Stomach (tissue), 9 donors: ENCODE data around the gene NLK. TPM values are rescaled to one million over a fixed set of nuclear protein-coding genes. Genes with fewer than 3 reads are reported as not detected.
A peak's percentile ranks its signal among the peaks of the same experiment; 100 is the strongest.
"Not testable (repeated sequence)": the region's sequence is repeated elsewhere in the genome, so short reads cannot be mapped to it uniquely, and the experiment has no call there.

Experiments
- DNase-seq, 2 donors: peaks; one replicate each; pipeline versions ENCODE4 v3.0.0 to v3.0.0-alpha.2; 2013 to 2019
- H3K27ac ChIP-seq, 5 donors: fragments of 200-600 bp in 4 of 5; sonication (generic) in 4 of 5; one replicate each; pipeline ENCODE4 v1.5.1; 2013 to 2019; ENCODE audit warnings: mild to moderate bottlenecking in 1 of 5, moderate library complexity in 1 of 5
- H3K27me3 ChIP-seq, 3 donors: fragments of 200-600 bp; sonication (generic); one replicate each; pipeline ENCODE4 v1.5.1; 2017 to 2019; ENCODE audit warnings: mixed run types in 1 of 3
- H3K36me3 ChIP-seq, 4 donors: fragments of 200-600 bp; sonication (generic); 1 replicate in 3 of 4; 2 replicates in 1 of 4; pipeline ENCODE4 v1.5.1; 2016 to 2019
- H3K4me1 ChIP-seq, 4 donors: fragments of 200-600 bp; sonication (generic); one replicate each; pipeline ENCODE4 v1.5.1; 2016 to 2019
- H3K4me3 ChIP-seq, 4 donors: fragments of 200-600 bp; sonication (generic) in 3 of 4; one replicate each; pipeline ENCODE4 v1.5.1; 2016 to 2019; ENCODE audit warnings: mild to moderate bottlenecking in 1 of 4
- H3K9me3 ChIP-seq, 4 donors: fragments of 200-600 bp; sonication (generic); one replicate each; pipeline ENCODE4 v1.5.1; 2016 to 2019
- CTCF ChIP-seq, 7 experiments: fragments of 450-650 bp in 4 of 7; fragments of 200-600 bp in 3 of 7; sonication (generic) in 3 of 7; IDR thresholded peaks; one replicate each; pipeline ENCODE4 v1.5.1; 2016 to 2019; ENCODE audit warnings: antibody characterized with exemption in 7 of 7, control low read depth in 2 of 7, mild to moderate bottlenecking in 1 of 7
- EP300 ChIP-seq: sonication (generic); formaldehyde crosslinking; IDR thresholded peaks from one replicate; pipeline ENCODE4 v1.6.1; 2017; ENCODE audit warnings: antibody characterized with exemption
- POLR2A ChIP-seq, 4 donors: fragments of 450-650 bp; IDR thresholded peaks; one replicate each; pipeline ENCODE4 v1.6.1; 2016; ENCODE audit warnings: antibody characterized with exemption in 4 of 4, control low read depth in 2 of 4, mild to moderate bottlenecking in 1 of 4, moderate library complexity in 1 of 4
- POLR2AphosphoS5 ChIP-seq, 3 donors: sonication (generic); formaldehyde crosslinking; IDR thresholded peaks; one replicate each; pipeline ENCODE4 v1.6.1; 2016; ENCODE audit warnings: antibody characterized with exemption in 3 of 3
- WGBS, 5 donors: extraction: QIAGEN DNeasy Blood & Tissue Kit in 3 of 5; methylation state at CpG; one replicate each; pipeline versions ENCODE4 v1.1.5 to v1.1.7; 2013 to 2018; 5-methylcytosine and 5-hydroxymethylcytosine counted together
- intact Hi-C: fragments of 100-400 bp; cut with DNase I; formaldehyde crosslinking; loops from one replicate; pipeline ENCODE4 v1.15.1; 2023; ENCODE audit warnings: low total_unique reads
- polyA plus RNA-seq, 3 donors: library from polyadenylated mRNA; stranded (reverse); fragments of 200-250 nt; gene quantifications; one replicate each; pipeline ENCODE4 v1.2.3, GENCODE V29; 2013
- total RNA-seq, 5 donors: library from RNA; depleted of rRNA; stranded (reverse); fragments of >200 nt; gene quantifications; one replicate each; pipeline versions ENCODE4 v1.1.0 to v1.2.3, GENCODE V29; 2014 to 2016
- donor health status: healthy with polysubstance abuse.
- donor health status: Bipolar disorder and iron deficiency.
- donor health status: healthy.

NLK gene
- total and polyA plus RNA-seq, 8 donors, result 4.3 to 169 (median 14.7) TPM

DNA sequence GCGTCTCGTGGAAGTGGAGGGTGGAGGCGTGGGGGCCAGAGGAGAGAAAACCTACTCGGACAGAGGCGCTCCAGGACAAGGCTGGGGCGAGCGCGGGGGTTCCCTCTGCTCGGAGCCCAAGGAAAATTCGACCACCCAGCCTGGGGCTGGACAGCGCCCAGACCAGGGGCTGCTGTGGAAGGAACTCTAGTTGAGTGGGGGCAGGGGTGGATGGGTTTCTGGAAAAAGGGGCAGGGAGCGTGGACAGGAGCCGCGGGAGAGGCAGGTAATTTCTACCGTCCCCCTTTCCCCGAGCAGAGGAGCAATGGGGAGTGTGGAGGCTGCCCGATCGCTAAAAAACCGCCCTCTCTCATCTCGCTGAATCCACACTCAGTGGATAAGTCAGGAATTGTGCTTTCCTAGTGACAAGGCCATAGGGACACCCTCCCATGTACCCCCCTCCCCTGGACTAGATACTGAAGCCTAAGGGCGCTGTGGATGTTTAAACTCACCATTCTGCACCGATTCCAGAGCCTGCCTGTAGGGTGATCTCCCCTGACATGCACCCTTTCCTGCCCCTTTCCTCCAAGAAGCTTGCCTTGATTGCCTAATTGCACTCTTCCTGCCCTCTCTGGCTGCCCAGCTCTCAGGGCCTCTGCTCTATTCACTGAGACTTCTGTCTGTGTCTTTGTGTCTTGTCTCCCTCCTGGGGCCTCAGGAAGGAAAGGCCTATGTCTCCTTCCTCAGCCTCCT lies 185.8 kb downstream of the NLK start:
- H3K4me1 ChIP-seq, result peaks cover 0 to 24% (median 19%) of the 10 kb centered on the region in 4 donors
- no peak for DNase-seq
- no peaks in the 10 kb centered on the region for H3K36me3 ChIP-seq
- peaks cover 0 to 52% (median 25%) of the 10 kb centered on the region in 3 donors for H3K27me3 ChIP-seq
- TF ChIP-seq POLR2AphosphoS5 (IDR thresholded peaks at IDR 0.05) (no peak), CTCF (IDR thresholded peaks at IDR 0.05) (peak in 2 of 7 experiments; percentile 9 to 16)
- intact Hi-C loops, result no loop called here
- 5 to 14% (median 11%) methylated on average over 18 to 22 of the region's 22 CpGs for WGBS, 5 donors
- H3K9me3 ChIP-seq, result no peaks in the 10 kb centered on the region
- H3K4me3 ChIP-seq, result peak overlapping the region; percentile 38 to 57 (median 44)
- peak overlapping the region; percentile 47 to 65 (median 56) for H3K27ac ChIP-seq

- Histone ChIP-seq H3K27me3 (peaks cover 0 to 56% (median 25%) of the 10 kb centered on the region in 3 donors), H3K4me3 (no peak overlapping the region), H3K27ac (no peak overlapping the region), H3K9me3 (no peaks in the 10 kb centered on the region), H3K36me3 (no peaks in the 10 kb centered on the region), H3K4me1 (peaks cover 0 to 26% (median 21%) of the 10 kb centered on the region in 4 donors)
- no peak for DNase-seq
- intact Hi-C loops, result no loop called here
- 71 to 91% (median 88%) methylated on average over 4 of the region's 4 CpGs for WGBS, 5 donors
- TF ChIP-seq CTCF (IDR thresholded peaks at IDR 0.05) (no peak), POLR2A (IDR thresholded peaks at IDR 0.05) (no peak), POLR2AphosphoS5 (IDR thresholded peaks at IDR 0.05) (no peak), EP300 (no peak)
Observed at GRCh38 chr17:28228986-28229729, 186.7 kb downstream of the NLK start.

DNA sequence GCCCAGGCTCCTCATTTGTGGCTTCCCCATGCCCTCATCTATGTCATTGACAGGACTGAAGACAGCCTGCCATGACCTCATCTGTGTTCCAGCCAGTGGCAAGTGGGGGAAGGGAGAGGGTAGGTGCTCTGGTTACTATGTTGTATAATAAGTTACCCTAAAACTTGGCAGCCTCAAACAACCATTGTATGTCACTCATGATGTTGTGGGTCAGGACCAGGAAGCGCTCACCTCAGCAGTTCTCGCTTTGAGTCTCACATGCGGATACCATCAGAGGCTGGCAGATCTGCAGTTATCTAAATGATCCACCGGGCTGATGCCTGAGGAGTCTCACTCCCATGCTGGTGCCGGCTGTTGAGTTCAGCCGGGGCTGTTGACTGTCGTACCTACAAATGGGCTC lies 187.5 kb downstream of the NLK start:
- Histone ChIP-seq H3K4me3 (no peak overlapping the region), H3K27me3 (peaks cover 0 to 56% (median 25%) of the 10 kb centered on the region in 3 donors), H3K9me3 (no peaks in the 10 kb centered on the region), H3K27ac (no peak overlapping the region), H3K36me3 (no peaks in the 10 kb centered on the region), H3K4me1 (peaks cover 0 to 31% (median 29%) of the 10 kb centered on the region in 4 donors)
- intact Hi-C loops, result no loop called here
- 54 to 72% (median 63%) methylated on average over 7 of the region's 7 CpGs for WGBS, 5 donors
- no peak for DNase-seq
- TF ChIP-seq CTCF (IDR thresholded peaks at IDR 0.05), result no peak
- no peak for TF ChIP-seq POLR2A (IDR thresholded peaks at IDR 0.05)
- no peak for TF ChIP-seq POLR2AphosphoS5 (IDR thresholded peaks at IDR 0.05)

DNA sequence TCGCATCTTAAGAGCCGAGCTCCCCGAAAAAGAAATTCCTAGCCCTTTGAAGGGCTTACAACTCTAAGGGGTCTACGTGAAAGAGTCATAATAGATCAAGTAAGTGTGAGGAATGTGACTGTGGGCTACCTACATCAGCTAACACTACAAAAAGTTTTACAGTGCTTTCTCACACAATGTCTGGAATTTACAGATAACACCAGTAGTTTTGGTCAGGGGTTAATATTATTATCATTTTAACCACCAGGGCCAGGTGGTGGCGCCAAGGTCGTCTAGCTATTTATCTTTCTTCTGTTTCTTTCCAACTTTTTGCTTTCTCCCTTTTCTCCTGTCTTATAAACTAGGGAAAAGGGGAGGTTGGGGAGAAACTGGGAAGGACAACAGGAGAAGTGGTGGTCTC lies 188.1 kb downstream of the NLK start:
- WGBS, 5 donors, result 41 to 54% (median 44%) methylated on average over 6 of the region's 6 CpGs
- H3K9me3 ChIP-seq, H3K27ac ChIP-seq, H3K4me3 ChIP-seq, DNase-seq, intact Hi-C loops, H3K36me3 ChIP-seq: not testable (repeated sequence)
- peaks cover 0 to 37% (median 32%) of the 10 kb centered on the region in 4 donors for H3K4me1 ChIP-seq
- peaks cover 0 to 56% (median 25%) of the 10 kb centered on the region in 3 donors for H3K27me3 ChIP-seq

GRCh38 chr17:28231624-28232023 lies 189.1 kb downstream of the NLK start:
- H3K27ac ChIP-seq, DNase-seq, H3K9me3 ChIP-seq, H3K36me3 ChIP-seq, intact Hi-C loops: not testable (repeated sequence)
- H3K27me3 ChIP-seq, result peaks cover 0 to 48% (median 25%) of the 10 kb centered on the region in 3 donors
- H3K4me3 ChIP-seq, result peak overlapping the region in 1 of 4 donors; percentile 10
- peaks cover 0 to 42% (median 33%) of the 10 kb centered on the region in 4 donors for H3K4me1 ChIP-seq
- 55 to 86% (median 68%) methylated on average over 5 of the region's 5 CpGs for WGBS, 5 donors
